Fibroblast of lung (primary cell): Measurements from ENCODE around the gene BLOC1S3. TPM values are rescaled to one million over a fixed set of nuclear protein-coding genes. Genes with fewer than 3 reads are reported as not detected.

Experiments used
- DNase-seq, 2 donors: peaks; one replicate each; pipeline versions ENCODE4 v3.0.0 to v3.0.0-alpha.2; 2010; ENCODE audit warnings: low read depth in 2 of 2
- H2AFZ ChIP-seq: 2 replicates; pipeline ENCODE4 v1.5.1; 2012; ENCODE audit warnings: low read length, control low read depth, inconsistent platforms
- H3K27ac ChIP-seq: 2 replicates; pipeline ENCODE4 v1.5.1; 2011; ENCODE audit warnings: low read length, control low read depth; ENCODE audit not compliant: insufficient read depth
- H3K27me3 ChIP-seq: 2 replicates; pipeline ENCODE4 v1.5.1; 2011; ENCODE audit warnings: mild to moderate bottlenecking, low read length; ENCODE audit not compliant: control insufficient read depth, insufficient read depth
- H3K36me3 ChIP-seq: 2 replicates; pipeline ENCODE4 v1.5.1; 2011; ENCODE audit warnings: low read length; ENCODE audit not compliant: control insufficient read depth, insufficient read depth
- H3K4me1 ChIP-seq: 2 replicates; pipeline ENCODE4 v1.5.1; 2011; ENCODE audit warnings: low read length; ENCODE audit not compliant: control insufficient read depth, insufficient read depth; ENCODE audit errors: extremely low read depth
- H3K4me2 ChIP-seq: 2 replicates; pipeline ENCODE4 v1.5.1; 2011; ENCODE audit warnings: low read length, control low read depth; ENCODE audit not compliant: insufficient read depth; ENCODE audit errors: extremely low read depth
- H3K4me3 ChIP-seq, 4 experiments: fragments of 200-600 bp in 1 of 4; sonication (generic) in 1 of 4; replicated peaks in 1 of 4; 2 replicates each; pipeline ENCODE4 v1.5.1; 2011 to 2016; ENCODE audit warnings: low read length in 4 of 4, low read depth in 3 of 4, mild to moderate bottlenecking in 3 of 4, control low read depth in 2 of 4, inconsistent platforms in 1 of 4, mixed read lengths in 1 of 4; ENCODE audit not compliant: insufficient read depth in 1 of 4; ENCODE audit errors: control extremely low read depth in 1 of 4
- H3K79me2 ChIP-seq: 2 replicates; pipeline ENCODE4 v1.5.1; 2012; ENCODE audit warnings: mild to moderate bottlenecking, low read length, inconsistent platforms; ENCODE audit not compliant: control insufficient read depth, insufficient read depth
- H3K9ac ChIP-seq: 2 replicates; pipeline ENCODE4 v1.5.1; 2011; ENCODE audit warnings: mild to moderate bottlenecking, low read length, control low read depth; ENCODE audit not compliant: insufficient read depth
- H3K9me3 ChIP-seq: 2 replicates; pipeline ENCODE4 v1.5.1; 2012; ENCODE audit warnings: low read depth, low read length; ENCODE audit not compliant: control insufficient read depth, insufficient read depth
- H4K20me1 ChIP-seq: 2 replicates; pipeline ENCODE4 v1.5.1; 2011; ENCODE audit warnings: low read length; ENCODE audit not compliant: control insufficient read depth, insufficient read depth; ENCODE audit errors: extremely low read depth
- CTCF ChIP-seq, 2 donors: IDR thresholded peaks in 1 of 2; conservative IDR thresholded peaks in 1 of 2; 1 replicate in 1 of 2; 2 replicates in 1 of 2; pipeline ENCODE4 v1.5.1; 2011 to 2012; ENCODE audit warnings: low read length in 2 of 2, control low read depth in 1 of 2, inconsistent platforms in 1 of 2, low read depth in 1 of 2, mild to moderate bottlenecking in 1 of 2
- EZH2 ChIP-seq: IDR thresholded peaks from 2 replicates; pipeline ENCODE4 v1.5.1; 2012; ENCODE audit warnings: low read length, control low read depth, mild to moderate bottlenecking; ENCODE audit errors: missing control alignments
- polyA plus RNA-seq, 2 donors: library from polyadenylated mRNA; depleted of rRNA in 1 of 2; stranded (reverse) in 1 of 2; unstranded in 1 of 2; fragments of >200 nt; gene quantifications; 2 replicates each; pipeline ENCODE4 v1.2.1, GENCODE V29; 2011 to 2012; ENCODE audit warnings: missing spikeins in 1 of 2
- total RNA-seq: library from RNA; depleted of rRNA; stranded (reverse); fragments of >200 nt; gene quantifications from 2 replicates; pipeline ENCODE4 v1.2.1, GENCODE V29; 2014

The BLOC1S3 gene
- total and polyA plus RNA-seq, 2 donors (not counting 1 experiment from before 2014, with no cell fraction given), result 3.8 to 5.6 TPM

- no peak for DNase-seq
- peaks cover 6% of the 10 kb centered on the region for H3K27me3 ChIP-seq
- TF ChIP-seq EZH2 (no peak), CTCF (conservative IDR thresholded peaks at IDR 0.05 in 1 of 2, IDR thresholded peaks at IDR 0.05 in 1 of 2; ENCODE audit: low read depth in 1 of 2, low read length in 2 of 2) (no peak)
- peaks cover 12% of the 10 kb centered on the region for H3K4me1 ChIP-seq
- no peak overlapping the region for H3K9ac ChIP-seq
- no peaks in the 10 kb centered on the region for H3K9me3 ChIP-seq
- H4K20me1 ChIP-seq, result no peaks in the 10 kb centered on the region
- no peak overlapping the region for H3K4me3 ChIP-seq
- H2AFZ ChIP-seq, result no peak overlapping the region
- no peaks in the 10 kb centered on the region for H3K79me2 ChIP-seq
- peaks cover 12% of the 10 kb centered on the region for H3K36me3 ChIP-seq
- H3K4me2 ChIP-seq, result no peak overlapping the region
- no peak overlapping the region for H3K27ac ChIP-seq
Measured at GRCh38 chr19:45150180-45150579, 28.4 kb upstream of the BLOC1S3 start.

- H4K20me1 ChIP-seq, result no peaks in the 10 kb centered on the region
- TF ChIP-seq CTCF (conservative IDR thresholded peaks at IDR 0.05 in 1 of 2, IDR thresholded peaks at IDR 0.05 in 1 of 2; ENCODE audit: low read depth in 1 of 2, low read length in 2 of 2) (no peak), EZH2 (no peak)
- H2AFZ ChIP-seq, result no peak overlapping the region
- H3K9me3 ChIP-seq, result no peaks in the 10 kb centered on the region
- no peak overlapping the region for H3K9ac ChIP-seq
- H3K36me3 ChIP-seq, result peaks cover 9% of the 10 kb centered on the region
- no peak for DNase-seq
- H3K4me3 ChIP-seq, result no peak overlapping the region
- no peaks in the 10 kb centered on the region for H3K79me2 ChIP-seq
- H3K27me3 ChIP-seq, result peaks cover 6% of the 10 kb centered on the region
- peaks cover 12% of the 10 kb centered on the region for H3K4me1 ChIP-seq
- H3K27ac ChIP-seq, result no peak overlapping the region
- no peak overlapping the region for H3K4me2 ChIP-seq
Measured at GRCh38 chr19:45150751-45151281, 27.8 kb upstream of the BLOC1S3 start.

GRCh38 chr19:45151320-45151719 lies 27.3 kb upstream of the BLOC1S3 start:
- Histone ChIP-seq H2AFZ (no peak overlapping the region), H4K20me1 (no peaks in the 10 kb centered on the region), H3K27ac (no peak overlapping the region), H3K4me3 (no peak overlapping the region), H3K9me3 (no peaks in the 10 kb centered on the region), H3K4me1 (peaks cover 12% of the 10 kb centered on the region), H3K9ac (no peak overlapping the region), H3K36me3 (peaks cover 8% of the 10 kb centered on the region), H3K4me2 (no peak overlapping the region), H3K27me3 (peaks cover 8% of the 10 kb centered on the region), H3K79me2 (no peaks in the 10 kb centered on the region)
- TF ChIP-seq CTCF (conservative IDR thresholded peaks at IDR 0.05 in 1 of 2, IDR thresholded peaks at IDR 0.05 in 1 of 2; ENCODE audit: low read depth in 1 of 2, low read length in 2 of 2), result no peak
- TF ChIP-seq EZH2, result no peak
- DNase-seq, result no peak
